HG03354 (cell line): ENCODE data around the gene ZNF383.
"Not testable (repeated sequence)": the region's sequence is repeated elsewhere in the genome, so short reads cannot be mapped to it uniquely, and the experiment has no call there.

ENCODE experiments used
- ATAC-seq: cut with Tn5 transposase; IDR thresholded peaks from one replicate; pipeline ENCODE4 v1.9.1; 2021; ENCODE audit warnings: mild to moderate bottlenecking; ENCODE audit not compliant: unreplicated experiment, poor library complexity, severe bottlenecking

Gene ZNF383

GRCh38 chr19:37217775-37218591, at the start of gene ZNF383:
Gene ZNF383 (plus strand): TSS chr19:37218214. CDS start chr19:37230454, 12,240 bp downstream.
- ATAC-seq: peak; percentile 93

DNA sequence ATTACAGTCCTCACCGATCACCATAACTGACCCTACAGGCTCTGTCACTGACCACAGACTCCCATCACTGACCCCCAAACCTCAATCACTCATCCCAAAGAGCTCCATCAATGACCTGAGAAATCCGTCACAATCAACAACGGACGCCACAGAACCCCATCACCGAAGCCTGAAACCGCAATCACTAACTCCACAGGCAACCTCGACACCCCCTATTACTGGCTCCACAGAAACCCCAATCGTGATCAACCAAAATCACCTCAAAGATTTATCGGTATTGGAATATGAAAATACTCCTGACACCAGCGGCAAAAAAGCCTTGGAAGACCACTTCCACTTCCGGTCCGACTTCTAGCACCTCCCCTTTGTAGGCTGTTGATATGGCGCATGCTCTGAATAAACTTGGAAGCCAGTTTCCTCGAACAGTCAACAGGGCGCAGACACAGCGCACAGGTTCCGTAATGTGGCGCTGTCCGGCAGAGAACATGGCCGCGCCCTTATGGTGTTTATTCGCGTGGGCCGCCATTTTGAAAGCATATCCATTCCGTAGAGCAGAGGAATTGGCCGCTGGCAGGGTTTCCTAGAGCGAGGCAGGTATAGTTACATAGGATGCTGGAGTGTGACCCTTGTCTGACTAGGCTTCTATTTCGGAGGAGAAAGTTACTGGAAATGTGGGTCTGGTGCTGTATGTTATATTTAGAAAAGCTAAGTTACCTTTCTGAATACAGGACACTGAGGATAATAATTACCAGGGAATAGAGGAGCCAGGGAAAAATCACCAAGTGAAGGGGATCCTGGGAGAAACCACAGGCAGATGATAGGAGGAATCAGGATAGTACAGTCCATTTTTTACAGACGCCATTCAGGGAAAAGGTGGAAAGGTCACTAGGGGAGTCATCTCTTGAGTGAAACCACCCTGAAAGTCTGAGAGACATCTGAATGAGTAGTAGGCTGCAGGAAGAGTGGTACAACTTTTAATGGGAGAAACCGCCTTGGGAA, 45.3 kb upstream of the ZNF383 start, which contains the start of gene ZNF585A:
ZNF585A (minus strand) TSS at position 328 of the 999 bp plus-strand sequence. CDS start 2,785 bp downstream, outside the sequence.
- ATAC-seq: peak; percentile 99

DNA sequence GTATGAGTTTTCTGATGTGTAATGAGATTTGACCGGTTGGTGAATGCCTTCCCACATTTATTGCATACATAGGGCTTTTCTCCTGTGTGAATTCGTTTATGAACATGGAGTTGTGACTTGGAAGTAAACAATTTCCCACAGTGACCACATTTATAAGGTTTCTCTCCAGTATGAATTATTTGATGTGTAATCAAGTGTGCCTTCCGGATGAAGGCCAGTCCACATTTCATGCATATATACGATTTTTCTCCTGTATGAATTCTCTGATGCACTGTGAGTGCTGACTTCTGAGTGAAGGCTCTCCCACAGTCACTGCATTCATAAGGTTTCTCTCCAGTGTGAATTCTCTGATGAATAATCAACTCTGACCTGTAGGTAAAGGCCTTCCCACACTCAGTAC, 31.9 kb upstream of the ZNF383 start:
- ATAC-seq: not testable (repeated sequence)

- ATAC-seq: not testable (repeated sequence)
Measured at GRCh38 chr19:37195248-37195647, 22.8 kb upstream of the ZNF383 start.

DNA sequence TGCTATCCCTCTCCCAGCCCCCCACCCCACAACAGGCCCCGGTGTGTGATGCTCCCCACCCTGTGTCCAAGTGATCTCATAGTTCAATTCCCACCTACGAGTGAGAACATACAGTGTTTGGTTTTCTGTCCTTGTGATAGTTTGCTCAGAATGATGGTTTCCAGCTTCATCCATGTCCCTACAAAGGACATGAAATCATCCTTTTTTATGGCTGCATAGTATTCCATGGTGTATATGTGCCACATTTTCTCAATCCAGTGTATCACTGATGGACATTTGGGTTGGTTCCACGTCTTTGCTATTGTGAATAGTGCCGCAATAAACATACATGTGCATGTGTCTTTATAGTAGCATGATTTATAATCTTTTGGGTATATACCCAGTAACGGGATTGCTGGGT, 20.9 kb upstream of the ZNF383 start:
- not testable (repeated sequence) for ATAC-seq

- no peak for ATAC-seq
Measured at GRCh38 chr19:37197768-37198167, 20.2 kb upstream of the ZNF383 start.

DNA sequence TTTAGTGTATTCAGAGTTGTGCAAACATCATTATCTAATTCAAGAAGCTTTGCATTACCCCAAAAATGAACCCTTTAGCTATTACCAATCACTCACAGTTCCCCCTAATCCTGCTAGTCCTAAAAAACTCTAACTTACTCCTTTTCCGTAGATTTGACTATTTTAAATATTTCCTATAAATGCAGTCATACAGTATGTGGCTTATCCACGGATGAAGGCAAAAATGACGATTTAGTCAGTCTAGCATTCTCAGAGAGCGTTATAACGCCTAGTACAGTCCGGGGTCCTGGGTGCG, 587 bp upstream of the ZNF383 start:
- peak; percentile 3 for ATAC-seq

DNA sequence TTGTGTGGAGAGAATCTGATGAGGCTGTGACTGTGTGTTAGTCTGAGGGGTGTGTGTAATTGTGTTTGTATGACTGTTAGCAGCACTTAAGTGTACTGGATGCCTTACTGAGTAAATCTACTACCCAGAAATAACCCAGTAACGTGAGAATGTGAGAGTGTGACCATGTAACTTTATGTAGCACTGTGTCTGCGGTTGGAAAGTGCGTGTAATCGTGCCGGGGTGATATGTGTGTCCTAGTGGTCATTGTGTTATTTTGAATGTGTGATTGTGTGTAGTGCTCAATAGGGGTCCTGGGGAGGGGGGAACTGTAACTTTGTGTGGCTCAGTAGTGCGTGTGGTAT, 550 bp downstream of the ZNF383 start:
- ATAC-seq: no peak

- ATAC-seq: no peak
Measured at GRCh38 chr19:37220383-37220782, 2.4 kb downstream of the ZNF383 start.

DNA sequence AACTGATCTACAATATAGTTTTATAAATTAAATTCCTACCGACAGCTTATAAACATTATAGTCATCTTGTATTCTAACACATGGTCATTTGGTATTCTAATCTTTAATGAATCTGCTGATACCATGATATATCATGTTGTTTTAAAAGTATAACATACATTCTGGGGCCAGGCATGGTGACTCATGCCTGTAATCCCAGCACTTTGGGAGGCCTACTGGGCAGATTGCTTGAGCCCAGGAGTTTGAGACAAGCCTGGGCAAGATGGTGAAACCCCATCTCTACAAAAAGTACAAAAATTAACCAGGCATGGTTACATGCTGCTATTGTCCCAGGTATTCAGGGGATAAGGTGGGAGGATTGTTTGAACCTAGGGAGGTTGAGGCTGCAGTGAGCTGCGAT, 3.1 kb downstream of the ZNF383 start:
- no peak for ATAC-seq

- ATAC-seq: no peak
Measured at GRCh38 chr19:37226248-37226647, 8.2 kb downstream of the ZNF383 start.

- ATAC-seq: no peak
Measured at GRCh38 chr19:37227996-37228395, 10.0 kb downstream of the ZNF383 start.

DNA sequence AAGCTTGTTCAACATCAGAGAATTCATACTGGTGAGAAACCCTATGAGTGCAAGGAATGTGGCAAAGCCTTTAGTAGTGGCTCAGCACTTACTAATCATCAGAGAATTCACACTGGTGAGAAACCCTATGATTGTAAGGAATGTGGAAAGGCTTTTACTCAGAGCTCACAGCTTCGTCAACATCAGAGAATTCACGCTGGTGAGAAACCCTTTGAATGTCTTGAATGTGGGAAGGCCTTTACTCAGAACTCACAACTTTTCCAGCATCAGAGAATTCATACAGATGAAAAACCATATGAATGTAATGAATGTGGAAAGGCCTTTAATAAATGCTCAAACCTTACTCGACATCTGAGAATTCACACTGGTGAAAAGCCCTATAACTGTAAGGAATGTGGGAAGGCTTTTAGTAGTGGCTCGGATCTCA, 25.2 kb downstream of the ZNF383 start:
- no peak for ATAC-seq

GRCh38 chr19:37251308-37252229, 33.6 kb downstream of the ZNF383 start:
- no peak for ATAC-seq

- ATAC-seq: not testable (repeated sequence)
Measured at GRCh38 chr19:37263028-37263427, 45.0 kb downstream of the ZNF383 start.

DNA sequence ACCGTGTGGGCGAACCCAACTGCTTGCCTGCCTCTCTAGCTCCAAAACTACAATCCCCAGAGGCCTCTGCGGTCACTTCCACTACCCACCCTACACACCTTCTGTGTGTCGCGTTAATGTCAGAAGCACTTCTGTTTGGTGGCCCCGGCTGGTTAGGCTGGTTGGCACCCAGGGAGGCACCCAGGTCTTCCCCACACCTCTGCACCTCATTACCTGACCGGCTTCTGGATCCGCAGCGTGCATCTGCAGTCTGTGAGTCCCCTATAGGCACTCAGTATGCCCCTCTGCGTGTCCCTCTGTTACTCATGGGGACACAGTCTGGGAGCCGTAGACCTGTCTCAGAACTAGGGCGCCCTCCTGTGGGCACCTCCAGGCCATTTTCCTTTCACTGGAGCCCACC, 49.0 kb downstream of the ZNF383 start:
- ATAC-seq: not testable (repeated sequence)

DNA sequence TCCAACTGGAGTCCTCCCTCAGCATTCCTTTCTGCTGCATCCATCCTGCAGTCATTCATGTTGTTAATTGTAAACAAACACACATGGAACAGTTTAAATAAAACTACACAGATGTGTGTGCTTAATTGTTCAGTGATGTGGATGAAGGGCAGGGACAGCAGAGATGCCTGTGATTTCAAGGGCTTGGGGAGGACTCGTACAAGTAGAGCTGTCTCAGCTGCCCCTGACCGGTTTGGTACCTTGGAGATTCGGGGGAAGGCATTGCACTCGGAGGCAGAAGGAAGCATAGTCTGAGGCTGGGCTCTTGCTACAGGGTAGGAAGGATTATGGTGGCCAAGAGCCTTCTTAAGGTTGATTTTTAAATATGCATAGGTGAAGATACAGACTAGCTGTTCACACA, 49.7 kb downstream of the ZNF383 start:
- ATAC-seq: not testable (repeated sequence)

DNA sequence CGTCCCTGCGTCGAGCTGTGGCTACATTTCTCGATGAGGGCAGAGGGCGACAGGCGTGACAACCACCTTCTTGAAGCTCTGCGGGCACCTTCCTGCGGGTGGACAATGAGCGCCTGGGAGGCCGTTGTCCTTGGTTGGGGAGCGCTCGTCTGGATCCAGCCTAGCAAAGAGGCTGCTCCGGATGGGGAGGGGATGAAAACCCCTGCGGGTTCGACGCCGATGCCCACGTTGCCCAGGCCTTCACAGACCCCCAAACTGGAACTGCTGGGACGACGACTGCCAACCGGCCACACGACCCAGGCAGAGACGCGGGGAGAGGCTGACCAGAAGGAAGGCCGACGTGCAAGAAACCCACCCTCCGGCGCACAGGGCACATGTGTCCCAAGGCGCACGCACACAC, 62.6 kb downstream of the ZNF383 start:
- not testable (repeated sequence) for ATAC-seq

GRCh38 chr19:37284020-37284419, 66.0 kb downstream of the ZNF383 start:
- not testable (repeated sequence) for ATAC-seq

- ATAC-seq: not testable (repeated sequence)
Measured at GRCh38 chr19:37289229-37289628, 71.2 kb downstream of the ZNF383 start.
